Iris pigment epithelial cell (primary cell): ENCODE results near the gene NXN.
"Not testable (repeated sequence)": the region's sequence is repeated elsewhere in the genome, so short reads cannot be mapped to it uniquely, and the experiment has no call there.

Experiments
- DNase-seq: peaks from one replicate; pipeline ENCODE4 v3.0.0-alpha.2; 2011; ENCODE audit warnings: low read depth

NXN gene

GRCh38 chr17:862582-862981, 117.0 kb downstream of the NXN start:
- no peak for DNase-seq

GRCh38 chr17:861364-861763, 118.2 kb downstream of the NXN start:
- no peak for DNase-seq

GRCh38 chr17:860805-861204, 118.8 kb downstream of the NXN start:
- DNase-seq: no peak

GRCh38 chr17:859824-860195, 119.8 kb downstream of the NXN start:
- DNase-seq: peak; percentile 76

- DNase-seq: peak; percentile 45
Measured at GRCh38 chr17:859061-859823, 120.3 kb downstream of the NXN start.

GRCh38 chr17:856149-856548, 123.4 kb downstream of the NXN start:
- no peak for DNase-seq

GRCh38 chr17:855569-855968, 124.0 kb downstream of the NXN start:
- DNase-seq: no peak

- DNase-seq: not testable (repeated sequence)
Measured at GRCh38 chr17:852850-853249, 126.7 kb downstream of the NXN start.

GRCh38 chr17:852349-852748, 127.2 kb downstream of the NXN start:
- no peak for DNase-seq

- DNase-seq: no peak
Measured at GRCh38 chr17:851924-852323, 127.7 kb downstream of the NXN start.

- peak; percentile 57 for DNase-seq
Measured at GRCh38 chr17:850851-851763, 128.5 kb downstream of the NXN start.

- DNase-seq: no peak
Measured at GRCh38 chr17:850086-850850, 129.3 kb downstream of the NXN start.

- DNase-seq: no peak
Measured at GRCh38 chr17:848402-848801, 131.2 kb downstream of the NXN start.

- peak; percentile 68 for DNase-seq
Measured at GRCh38 chr17:846901-847843, 132.4 kb downstream of the NXN start.

- no peak for DNase-seq
Measured at GRCh38 chr17:841313-841712, 138.3 kb downstream of the NXN start.

- DNase-seq: peak; percentile 23
Measured at GRCh38 chr17:838486-838885, 141.1 kb downstream of the NXN start.

- DNase-seq: peak; percentile 32
Measured at GRCh38 chr17:836151-836550, 143.4 kb downstream of the NXN start.

GRCh38 chr17:835721-836120, 143.9 kb downstream of the NXN start:
- not testable (repeated sequence) for DNase-seq

GRCh38 chr17:835263-835662, 144.3 kb downstream of the NXN start:
- DNase-seq: peak; percentile 98

GRCh38 chr17:834136-834535, 145.4 kb downstream of the NXN start:
- DNase-seq: no peak

GRCh38 chr17:830950-831349, 148.6 kb downstream of the NXN start:
- DNase-seq: no peak
